ENCODE results near the gene TMEM132C.

Gene TMEM132C

DNA sequence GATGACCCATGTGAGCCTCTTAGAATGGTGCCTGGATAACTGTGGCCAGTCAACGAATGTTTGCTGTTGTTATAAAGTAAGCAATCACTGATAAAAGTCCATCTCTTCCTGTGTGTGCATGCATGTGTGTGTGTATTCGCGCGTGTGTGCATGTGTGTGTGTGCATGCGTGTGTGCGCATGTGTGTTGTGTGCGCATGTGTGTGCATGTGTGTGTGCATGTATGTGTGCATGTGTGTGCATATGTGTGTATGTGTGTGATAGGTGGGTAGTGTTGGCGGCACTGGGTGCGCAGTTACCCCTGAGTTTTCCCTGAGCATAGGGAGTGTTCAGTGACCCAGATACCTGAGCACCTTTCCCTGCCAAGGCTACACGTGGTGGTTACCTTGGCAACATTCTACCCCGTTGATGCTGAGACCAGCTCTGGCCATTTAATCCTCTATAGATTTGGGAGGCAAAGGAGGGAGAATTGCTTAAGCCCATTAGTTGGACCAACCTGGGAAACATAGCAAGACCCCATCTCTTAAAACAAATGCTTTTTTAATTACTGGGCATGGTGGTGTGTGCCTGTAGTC, 419.0 kb downstream of the TMEM132C start:
- DNase-seq (ENCODE audit: low read depth): no peak
- H3K4me3 ChIP-seq (replicated peaks; ENCODE audit: low read depth, low read length): no peak overlapping the region
- TF ChIP-seq, protein P1, sequence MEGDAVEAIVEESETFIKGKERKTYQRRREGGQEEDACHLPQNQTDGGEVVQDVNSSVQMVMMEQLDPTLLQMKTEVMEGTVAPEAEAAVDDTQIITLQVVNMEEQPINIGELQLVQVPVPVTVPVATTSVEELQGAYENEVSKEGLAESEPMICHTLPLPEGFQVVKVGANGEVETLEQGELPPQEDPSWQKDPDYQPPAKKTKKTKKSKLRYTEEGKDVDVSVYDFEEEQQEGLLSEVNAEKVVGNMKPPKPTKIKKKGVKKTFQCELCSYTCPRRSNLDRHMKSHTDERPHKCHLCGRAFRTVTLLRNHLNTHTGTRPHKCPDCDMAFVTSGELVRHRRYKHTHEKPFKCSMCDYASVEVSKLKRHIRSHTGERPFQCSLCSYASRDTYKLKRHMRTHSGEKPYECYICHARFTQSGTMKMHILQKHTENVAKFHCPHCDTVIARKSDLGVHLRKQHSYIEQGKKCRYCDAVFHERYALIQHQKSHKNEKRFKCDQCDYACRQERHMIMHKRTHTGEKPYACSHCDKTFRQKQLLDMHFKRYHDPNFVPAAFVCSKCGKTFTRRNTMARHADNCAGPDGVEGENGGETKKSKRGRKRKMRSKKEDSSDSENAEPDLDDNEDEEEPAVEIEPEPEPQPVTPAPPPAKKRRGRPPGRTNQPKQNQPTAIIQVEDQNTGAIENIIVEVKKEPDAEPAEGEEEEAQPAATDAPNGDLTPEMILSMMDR (IDR thresholded peaks at IDR 0.05; ENCODE audit: low read length, missing control alignments): no peak

DNA sequence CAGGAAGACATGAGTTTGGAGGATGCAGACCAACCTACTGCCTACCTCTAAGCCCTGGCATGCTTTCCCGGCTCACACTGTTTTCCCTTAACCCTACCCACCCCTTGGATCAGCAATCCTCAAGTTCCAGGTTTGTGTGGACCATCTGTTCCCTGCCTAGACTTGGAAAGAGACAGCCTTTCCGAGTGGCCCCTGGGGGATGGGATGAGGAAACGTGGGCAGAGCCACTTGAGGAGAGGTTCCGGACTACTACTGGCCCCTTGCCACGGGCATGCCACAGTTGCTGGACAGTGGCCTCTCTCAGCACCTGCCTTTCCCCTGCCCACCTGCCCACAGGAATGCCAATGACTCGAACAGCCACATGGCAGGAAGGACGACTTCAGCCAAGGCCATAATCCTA, 420.9 kb downstream of the TMEM132C start:
- H3K4me3 ChIP-seq (replicated peaks; ENCODE audit: low read depth, low read length): no peak overlapping the region
- TF ChIP-seq, protein P1 (IDR thresholded peaks at IDR 0.05; ENCODE audit: low read length, missing control alignments): no peak
- no peak for DNase-seq (ENCODE audit: low read depth)

DNA sequence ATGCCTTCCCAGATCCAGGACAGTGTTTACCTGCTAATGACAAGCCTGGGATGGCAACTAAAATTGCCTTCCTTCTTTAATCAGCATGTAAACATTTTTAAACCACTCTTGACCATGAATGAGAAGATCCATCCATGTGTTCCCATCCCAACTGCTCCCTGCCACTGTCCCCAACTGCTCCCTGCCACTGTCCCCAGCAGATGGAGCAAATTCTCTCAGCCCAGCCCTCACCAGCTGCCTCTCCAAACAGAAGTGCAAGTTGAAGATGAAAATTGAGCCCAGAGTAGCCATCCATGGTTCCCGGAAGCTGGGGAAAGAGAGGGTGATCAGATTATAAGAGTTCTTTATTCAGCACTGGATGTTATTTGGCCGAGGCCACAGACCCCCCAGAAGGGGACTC, 423.7 kb downstream of the TMEM132C start:
- no peak overlapping the region for H3K4me3 ChIP-seq (replicated peaks; ENCODE audit: low read depth, low read length)
- TF ChIP-seq, protein P1 (IDR thresholded peaks at IDR 0.05; ENCODE audit: low read length, missing control alignments): no peak
- DNase-seq (ENCODE audit: low read depth): no peak

DNA sequence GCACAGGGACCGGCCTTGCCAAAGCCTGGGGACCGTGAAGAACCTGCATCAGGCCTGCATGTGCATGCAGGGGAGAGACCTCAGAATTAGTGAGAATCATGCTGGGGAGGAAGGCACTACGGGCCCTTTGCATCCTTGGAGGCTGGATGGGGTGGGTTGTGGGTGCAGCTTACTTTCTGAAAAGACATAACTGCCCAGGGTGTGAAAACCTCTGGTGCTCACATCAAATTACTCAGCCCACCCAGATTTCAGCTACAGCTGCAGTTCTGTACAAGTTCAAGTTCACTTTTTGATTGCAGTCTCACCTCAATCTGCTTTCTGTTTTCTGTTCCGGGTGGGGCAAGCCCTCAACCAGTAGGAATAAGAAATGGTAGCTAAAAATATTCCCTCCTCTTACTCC, 426.1 kb downstream of the TMEM132C start:
- no peak for DNase-seq (ENCODE audit: low read depth)
- H3K4me3 ChIP-seq (replicated peaks; ENCODE audit: low read depth, low read length): no peak overlapping the region
- TF ChIP-seq, protein P1 (IDR thresholded peaks at IDR 0.05; ENCODE audit: low read length, missing control alignments): no peak

DNA sequence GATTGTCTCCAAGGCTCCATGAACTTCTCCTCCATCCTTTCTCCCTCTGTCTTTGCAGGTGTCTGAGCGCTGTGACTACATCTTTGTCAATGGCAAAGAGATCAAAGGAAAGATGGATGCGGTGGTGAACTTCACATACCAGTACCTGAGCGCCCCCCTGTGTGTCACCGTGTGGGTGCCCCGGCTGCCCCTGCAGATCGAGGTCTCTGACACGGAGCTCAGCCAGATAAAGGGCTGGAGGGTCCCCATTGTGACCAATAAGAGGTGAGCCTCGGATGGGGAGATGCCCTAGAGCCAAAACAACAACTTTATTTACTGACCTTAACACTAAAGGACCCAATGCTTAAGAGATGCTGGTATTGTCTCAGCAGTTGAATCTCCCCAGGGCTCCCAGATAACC, 426.8 kb downstream of the TMEM132C start:
- H3K4me3 ChIP-seq (replicated peaks; ENCODE audit: low read depth, low read length): no peak overlapping the region
- no peak for DNase-seq (ENCODE audit: low read depth)
- TF ChIP-seq, protein P1 (IDR thresholded peaks at IDR 0.05; ENCODE audit: low read length, missing control alignments): no peak

DNA sequence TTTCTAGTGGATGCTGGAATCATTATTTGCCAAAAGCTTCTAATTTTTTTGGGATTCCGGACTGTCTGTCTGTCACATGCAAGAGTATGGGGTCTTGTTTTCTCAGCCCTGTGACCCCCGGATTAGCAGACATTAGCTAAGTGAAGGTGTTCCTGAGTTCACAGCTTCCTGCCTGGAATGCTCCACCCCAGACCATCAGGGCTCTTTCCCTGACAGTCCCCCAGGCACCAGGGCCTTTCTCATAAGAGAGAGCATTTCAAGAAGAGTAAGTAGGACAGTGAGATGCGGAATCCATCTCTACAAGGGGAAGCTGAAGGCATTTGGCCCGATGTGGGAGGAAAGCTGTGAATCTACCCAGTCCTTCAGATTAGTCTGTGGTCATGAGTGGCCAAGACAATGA, 427.5 kb downstream of the TMEM132C start:
- TF ChIP-seq, protein P1 (IDR thresholded peaks at IDR 0.05; ENCODE audit: low read length, missing control alignments): no peak
- DNase-seq (ENCODE audit: low read depth): no peak
- H3K4me3 ChIP-seq (replicated peaks; ENCODE audit: low read depth, low read length): no peak overlapping the region

DNA sequence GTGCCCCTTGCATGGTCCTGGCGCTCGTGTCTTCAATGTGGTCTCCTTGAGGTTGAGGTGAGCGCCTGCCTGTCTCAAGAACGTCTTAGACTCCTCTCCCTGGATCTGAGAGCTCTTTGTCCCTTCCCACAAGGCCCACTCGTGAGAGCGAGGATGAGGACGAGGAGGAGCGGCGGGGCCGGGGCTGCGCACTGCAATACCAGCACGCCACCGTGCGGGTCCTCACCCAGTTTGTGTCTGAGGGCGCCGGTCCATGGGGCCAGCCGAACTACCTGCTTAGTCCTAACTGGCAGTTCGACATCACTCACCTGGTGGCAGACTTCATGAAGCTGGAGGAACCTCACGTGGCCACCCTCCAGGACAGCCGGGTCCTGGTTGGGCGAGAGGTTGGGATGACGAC, 428.7 kb downstream of the TMEM132C start:
- no peak for DNase-seq (ENCODE audit: low read depth)
- H3K4me3 ChIP-seq (replicated peaks; ENCODE audit: low read depth, low read length): no peak overlapping the region
- TF ChIP-seq, protein P1 (IDR thresholded peaks at IDR 0.05; ENCODE audit: low read length, missing control alignments): no peak
